HepG2 (cell line): ENCODE results near the gene DLST. TPM values are rescaled to one million over a fixed set of nuclear protein-coding genes. Genes with fewer than 3 reads are reported as not detected.

Source experiments
- ATAC-seq: fragments of 200-7000 bp; cut with Tn5 transposase; 3 replicates; pipeline ENCODE4 v1.9.1; 2020; ENCODE audit warnings: mild to moderate bottlenecking, moderate library complexity
- BruUV-seq: library from RNA; stranded (reverse); fragments of 400-500 nt; replicated peaks from 2 replicates; lab custom pipeline; 2021; lab: Mats Ljungman, UMichigan
- CTCF ChIA-PET: fragments of 300-600 bp; formaldehyde crosslinking; extraction: SDS; loops from one replicate; lab custom pipeline; 2021; ENCODE audit warnings: low total read pairs, inconsistent platforms, low intra/inter-chr PET ratio; lab: Yijun Ruan, JAX
- POLR2A ChIA-PET: fragments of 350-600 bp; sonication (Branson Sonifier 250); formaldehyde crosslinking; loops from one replicate; lab custom pipeline; 2020; ENCODE audit warnings: antibody characterized with exemption, inconsistent platforms; lab: Yijun Ruan, JAX
- DNase-seq: peaks from one replicate; pipeline ENCODE4 v3.0.0-alpha.2; 2015; ENCODE audit warnings: low spot score
- FAIRE-seq: peaks from 3 replicates; lab custom pipeline; 2011; peaks lifted over from hg19 to GRCh38; lab: Jason Lieb, UNC
- H2AFZ ChIP-seq: one replicate; pipeline ENCODE4 v1.6.1; 2011; ENCODE audit warnings: low read length, inconsistent platforms
- H3K27ac ChIP-seq: fragments of 300-600 bp; 3 replicates; pipeline ENCODE4 v1.8.0; 2011; ENCODE audit warnings: mixed run types, mild to moderate bottlenecking, mixed read lengths, low read length, inconsistent platforms; ENCODE audit not compliant: insufficient read depth; ENCODE audit errors: extremely low read length
- H3K27me3 ChIP-seq, 2 experiments: fragments of 200-600 bp in 1 of 2; 2 replicates in 1 of 2; 3 replicates in 1 of 2; pipeline versions ENCODE4 v1.6.0 to v1.8.0; 2011; ENCODE audit warnings: low read length in 2 of 2, mild to moderate bottlenecking in 2 of 2, moderate library complexity in 2 of 2, inconsistent platforms in 1 of 2; ENCODE audit not compliant: insufficient read depth in 2 of 2, control insufficient read depth in 1 of 2
- H3K36me3 ChIP-seq, 2 experiments: fragments of 200-600 bp in 1 of 2; replicated peaks in 1 of 2; 2 replicates in 1 of 2; 3 replicates in 1 of 2; pipeline versions ENCODE4 v1.5.1 to v1.8.0; 2011; ENCODE audit warnings: low read length in 2 of 2, inconsistent platforms in 1 of 2; ENCODE audit not compliant: insufficient read depth in 2 of 2, control insufficient read depth in 1 of 2
- H3K4me1 ChIP-seq: 2 replicates; pipeline ENCODE4 v1.5.1; 2012; ENCODE audit warnings: low read length, inconsistent platforms; ENCODE audit not compliant: insufficient read depth
- H3K4me2 ChIP-seq: 2 replicates; pipeline ENCODE4 v1.6.0; 2011; ENCODE audit warnings: low read depth, low read length, inconsistent platforms
- H3K4me3 ChIP-seq, 3 experiments: fragments of 200-600 bp in 1 of 3; sonication (generic), shearing (Covaris generic) in 1 of 3; replicated peaks in 1 of 3; 2 replicates each; pipeline ENCODE4 v1.5.1; 2011 to 2016; ENCODE audit warnings: low read length in 3 of 3, inconsistent platforms in 2 of 3, low read depth in 2 of 3, mild to moderate bottlenecking in 2 of 3, control low read depth in 1 of 3, mixed read lengths in 1 of 3; ENCODE audit not compliant: insufficient read depth in 1 of 3
- H3K79me2 ChIP-seq: one replicate; pipeline ENCODE4 v1.6.1; 2011; ENCODE audit warnings: low read length, inconsistent platforms; ENCODE audit not compliant: insufficient read depth
- H3K9ac ChIP-seq: 2 replicates; pipeline ENCODE4 v1.6.0; 2011; ENCODE audit warnings: mild to moderate bottlenecking, low read depth, low read length, inconsistent platforms; ENCODE audit not compliant: insufficient read depth
- H3K9me3 ChIP-seq: 2 replicates; pipeline ENCODE4 v1.5.1; 2012; ENCODE audit warnings: mild to moderate bottlenecking, low read length
- H4K20me1 ChIP-seq: 2 replicates; pipeline ENCODE4 v1.6.0; 2011; ENCODE audit warnings: inconsistent platforms, mild to moderate bottlenecking, low read length, moderate library complexity; ENCODE audit not compliant: insufficient read depth
- DBP ChIP-seq: sonication (generic); formaldehyde crosslinking; IDR thresholded peaks from 2 replicates; pipeline ENCODE4 v1.4.0; 2020; ENCODE audit warnings: missing genetic modification reagents; ENCODE audit errors: not compliant biosample characterization
- HOMEZ ChIP-seq: IDR thresholded peaks from 2 replicates; pipeline ENCODE4 v1.6.1; 2016; ENCODE audit warnings: low read depth
- IRF9 ChIP-seq: sonication (generic); formaldehyde crosslinking; IDR thresholded peaks from 2 replicates; pipeline ENCODE4 v1.8.0; 2022; ENCODE audit warnings: missing genetic modification reagents, mild to moderate bottlenecking, borderline replicate concordance
- TARDBP ChIP-seq: sonication (generic); formaldehyde crosslinking; IDR thresholded peaks from 2 replicates; pipeline ENCODE4 v1.8.0; 2022; ENCODE audit warnings: mild to moderate bottlenecking, missing genetic modification reagents
- TBL1XR1 ChIP-seq: fragments of 150-350 bp; IDR thresholded peaks from 2 replicates; pipeline ENCODE4 v1.6.1; 2014; ENCODE audit warnings: borderline replicate concordance, low read length; ENCODE audit not compliant: partially characterized antibody
- ZBTB46 ChIP-seq: sonication (generic); formaldehyde crosslinking; IDR thresholded peaks from 2 replicates; pipeline ENCODE4 v1.4.0; 2020; ENCODE audit warnings: mild to moderate bottlenecking, missing genetic modification reagents, borderline replicate concordance
- ZNF160 ChIP-seq: sonication (generic); formaldehyde crosslinking; IDR thresholded peaks from 2 replicates; pipeline ENCODE4 v1.8.0; 2022; ENCODE audit warnings: mild to moderate bottlenecking, inconsistent platforms, missing genetic modification reagents
- ZNF451 ChIP-seq: sonication (generic); formaldehyde crosslinking; IDR thresholded peaks from 2 replicates; pipeline ENCODE4 v1.5.0; 2020; ENCODE audit warnings: mild to moderate bottlenecking, missing genetic modification reagents
- ZNF512 ChIP-seq: sonication (generic); formaldehyde crosslinking; IDR thresholded peaks from 2 replicates; pipeline ENCODE4 v1.4.0; 2020; ENCODE audit warnings: mild to moderate bottlenecking, missing genetic modification reagents
- WGBS: methylation state at CpG from one replicate; pipeline ENCODE4 v1.1.6; 2017; ENCODE audit warnings: low lambda C conversion rate; 5-methylcytosine and 5-hydroxymethylcytosine counted together
- in situ Hi-C: cut with HindIII; loops from 2 replicates; pipeline ENCODE4 v1.10.0; 2017; ENCODE audit warnings: low pct_unique_long_range_greater_than_20kb; ENCODE audit not compliant: extremely low pct_ligation_motif_present
- intact Hi-C: fragments of 100-400 bp; cut with micrococcal nuclease; formaldehyde crosslinking; loops from one replicate; pipeline ENCODE4 v1.10.0; 2022; ENCODE audit not compliant: unreplicated experiment
- polyA plus RNA-seq, 8 experiments: library from polyadenylated mRNA; depleted of rRNA in 3 of 8; stranded (reverse) in 7 of 8; unstranded in 1 of 8; fragments of >200 nt; fragmentation: Illumina TruSeq in 4 of 8; extraction: Trizol in 4 of 8; gene quantifications; 2 replicates each; pipeline versions ENCODE4 v1.2.1 to v1.2.3, GENCODE V29; 2011 to 2016; ENCODE audit warnings: low read depth in 4 of 8, missing spikeins in 1 of 8, mixed read lengths in 1 of 8; ENCODE audit not compliant: insufficient read depth in 1 of 8
- total RNA-seq, 5 experiments: library from RNA; depleted of rRNA; stranded (reverse); fragments of >200 nt; fragmentation: Illumina TruSeq; extraction: Trizol; gene quantifications; 2 replicates each; pipeline ENCODE4 v1.2.3, GENCODE V29; 2016; ENCODE audit warnings: low read depth in 1 of 5

The DLST gene
- total and polyA plus RNA-seq, 2 of the 13 experiments (the other 11 are each of a cell fraction or from before 2014, with no cell fraction given) = 56.5 to 94.3 TPM

- H4K20me1 ChIP-seq = no peaks in the 10 kb centered on the region
- H3K4me2 ChIP-seq = no peak overlapping the region
- no TSS peak for BruUV-seq
- no peak overlapping the region for H3K27ac ChIP-seq
- no peak overlapping the region for H3K9ac ChIP-seq
- 92% methylated on average over 4 of the region's 4 CpGs for WGBS
- ChIA-PET CTCF (no interaction called here), POLR2A (no interaction called here)
- peaks cover 7% of the 10 kb centered on the region for H3K4me1 ChIP-seq
- H3K4me3 ChIP-seq = no peak overlapping the region
- FAIRE-seq (no peak), DNase-seq (no peak), ATAC-seq (no peak)
- H2AFZ ChIP-seq = no peak overlapping the region
- H3K79me2 ChIP-seq = no peaks in the 10 kb centered on the region
- TF ChIP-seq HOMEZ (CRISPR knock-in tag) (no peak), IRF9 (CRISPR knock-in tag) (no peak), ZNF512 (CRISPR knock-in tag) (no peak), TARDBP (no peak), TBL1XR1 (no peak), ZNF451 (CRISPR knock-in tag) (no peak), ZNF160 (CRISPR knock-in tag) (no peak), ZBTB46 (CRISPR knock-in tag) (no peak), DBP (no peak)
- in situ Hi-C loops = no loop called here
- H3K36me3 ChIP-seq = 0 out of 5 replicates have a peak, but pooled peaks cover 1 to 2% of the 10 kb centered on the region in 2 experiments
- H3K9me3 ChIP-seq = no peaks in the 10 kb centered on the region
- H3K27me3 ChIP-seq = no peaks in the 10 kb centered on the region
- intact Hi-C loops = no loop called here
Measured at GRCh38 chr14:74841230-74842207, 40.2 kb upstream of the DLST start.
